Measurements from ENCODE around the gene NAA15. TPM values are rescaled to one million over a fixed set of nuclear protein-coding genes. Genes with fewer than 3 reads are reported as not detected.

NAA15 gene
- total and polyA plus RNA-seq, 8 donors = 4.8 to 55.1 (median 19.0) TPM

DNA sequence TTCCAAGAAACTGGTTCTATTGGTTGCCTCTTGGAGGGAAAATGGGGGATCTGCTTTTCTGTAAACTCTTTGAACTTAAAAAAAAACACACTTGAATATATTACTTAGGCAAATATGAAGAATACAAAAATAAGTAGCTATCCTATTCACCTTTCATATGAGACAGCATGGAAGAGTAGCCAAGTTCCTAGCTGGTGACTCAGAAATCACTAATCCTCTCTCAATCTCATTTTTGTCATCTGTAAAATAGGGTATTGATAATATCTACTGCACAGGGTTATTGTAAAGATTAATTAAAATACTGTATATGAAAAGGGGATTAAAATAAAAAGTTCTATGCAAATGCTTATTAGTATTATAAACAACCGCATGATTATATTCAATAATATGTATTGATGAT, 34.0 kb upstream of the NAA15 start:
- no peak for DNase-seq
- no peak overlapping the region for H3K27ac ChIP-seq
- 93 to 100% (median 98%) methylated on average over 1 of the region's 1 CpG for WGBS, 5 donors

DNA sequence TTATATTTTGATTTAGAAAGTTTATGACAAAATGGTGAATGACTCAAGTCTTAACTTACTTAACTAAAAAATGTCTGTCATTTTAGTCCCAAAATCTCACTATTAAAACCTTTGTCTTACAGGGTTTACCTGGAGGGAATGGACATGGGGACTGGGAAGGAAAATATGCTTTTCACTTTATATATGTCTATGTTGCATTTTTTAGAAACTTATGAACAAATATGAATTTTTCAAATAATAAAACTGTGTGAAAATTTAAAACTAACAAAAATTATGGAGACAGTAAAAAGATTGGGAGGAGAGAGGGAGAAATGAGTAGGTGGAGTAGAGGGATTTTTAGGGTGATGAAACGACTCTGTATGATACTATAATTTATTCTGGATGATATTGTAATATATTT, 27.5 kb upstream of the NAA15 start:
- no peak for DNase-seq
- H3K27ac ChIP-seq = no peak overlapping the region
- peaks cover 0 to under 1% (median under 1%) of the 10 kb centered on the region in 4 donors for H3K4me1 ChIP-seq
- H3K36me3 ChIP-seq = no peaks in the 10 kb centered on the region
- intact Hi-C loops (cut with DNase I; ENCODE audit: low total_unique reads) = no loop called here
- H3K9me3 ChIP-seq = no peaks in the 10 kb centered on the region
- no peak overlapping the region for H3K4me3 ChIP-seq
- TF ChIP-seq POLR2AphosphoS5 (IDR thresholded peaks at IDR 0.05) (no peak), POLR2A (IDR thresholded peaks at IDR 0.05) (no peak), EP300 (IDR thresholded peaks at IDR 0.05) (no peak)
- TF ChIP-seq, protein P1, sequence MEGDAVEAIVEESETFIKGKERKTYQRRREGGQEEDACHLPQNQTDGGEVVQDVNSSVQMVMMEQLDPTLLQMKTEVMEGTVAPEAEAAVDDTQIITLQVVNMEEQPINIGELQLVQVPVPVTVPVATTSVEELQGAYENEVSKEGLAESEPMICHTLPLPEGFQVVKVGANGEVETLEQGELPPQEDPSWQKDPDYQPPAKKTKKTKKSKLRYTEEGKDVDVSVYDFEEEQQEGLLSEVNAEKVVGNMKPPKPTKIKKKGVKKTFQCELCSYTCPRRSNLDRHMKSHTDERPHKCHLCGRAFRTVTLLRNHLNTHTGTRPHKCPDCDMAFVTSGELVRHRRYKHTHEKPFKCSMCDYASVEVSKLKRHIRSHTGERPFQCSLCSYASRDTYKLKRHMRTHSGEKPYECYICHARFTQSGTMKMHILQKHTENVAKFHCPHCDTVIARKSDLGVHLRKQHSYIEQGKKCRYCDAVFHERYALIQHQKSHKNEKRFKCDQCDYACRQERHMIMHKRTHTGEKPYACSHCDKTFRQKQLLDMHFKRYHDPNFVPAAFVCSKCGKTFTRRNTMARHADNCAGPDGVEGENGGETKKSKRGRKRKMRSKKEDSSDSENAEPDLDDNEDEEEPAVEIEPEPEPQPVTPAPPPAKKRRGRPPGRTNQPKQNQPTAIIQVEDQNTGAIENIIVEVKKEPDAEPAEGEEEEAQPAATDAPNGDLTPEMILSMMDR (IDR thresholded peaks at IDR 0.05) = no peak
- peaks cover 0 to 30% (median 5%) of the 10 kb centered on the region in 3 donors for H3K27me3 ChIP-seq
- 82 to 94% (median 89%) methylated on average over 1 of the region's 1 CpG for WGBS, 5 donors

More for the DNA sequence above, 34.0 kb upstream of the NAA15 start:
- TF ChIP-seq, protein P1 (IDR thresholded peaks at IDR 0.05) = no peak
- no peak for TF ChIP-seq POLR2AphosphoS5 (IDR thresholded peaks at IDR 0.05)
- no peak for TF ChIP-seq EP300 (IDR thresholded peaks at IDR 0.05)
- no peak for TF ChIP-seq POLR2A (IDR thresholded peaks at IDR 0.05)
- intact Hi-C loops (cut with DNase I; ENCODE audit: low total_unique reads) = no loop called here
- Histone ChIP-seq H3K27me3 (no peaks in the 10 kb centered on the region), H3K36me3 (no peaks in the 10 kb centered on the region), H3K9me3 (no peaks in the 10 kb centered on the region), H3K4me1 (peaks cover 6 to 21% (median 14%) of the 10 kb centered on the region in 4 donors), H3K4me3 (no peak overlapping the region)

- Histone ChIP-seq H3K9me3 (no peaks in the 10 kb centered on the region), H3K36me3 (no peaks in the 10 kb centered on the region), H3K4me1 (peaks cover 0 to 10% (median 9%) of the 10 kb centered on the region in 4 donors), H3K27ac (no peak overlapping the region), H3K27me3 (peaks cover 0 to 40% (median 15%) of the 10 kb centered on the region in 3 donors), H3K4me3 (no peak overlapping the region)
- TF ChIP-seq, protein P1 (IDR thresholded peaks at IDR 0.05) = no peak
- TF ChIP-seq POLR2AphosphoS5 (IDR thresholded peaks at IDR 0.05) = no peak
- TF ChIP-seq POLR2A (IDR thresholded peaks at IDR 0.05) = no peak
- no peak for TF ChIP-seq EP300 (IDR thresholded peaks at IDR 0.05)
- no peak for DNase-seq
- intact Hi-C loops (cut with DNase I; ENCODE audit: low total_unique reads) = no loop called here
- WGBS, 5 donors = 91 to 100% (median 96%) methylated on average over 1 of the region's 1 CpG
Measured at GRCh38 chr4:139274790-139275189, 26.5 kb upstream of the NAA15 start.

DNA sequence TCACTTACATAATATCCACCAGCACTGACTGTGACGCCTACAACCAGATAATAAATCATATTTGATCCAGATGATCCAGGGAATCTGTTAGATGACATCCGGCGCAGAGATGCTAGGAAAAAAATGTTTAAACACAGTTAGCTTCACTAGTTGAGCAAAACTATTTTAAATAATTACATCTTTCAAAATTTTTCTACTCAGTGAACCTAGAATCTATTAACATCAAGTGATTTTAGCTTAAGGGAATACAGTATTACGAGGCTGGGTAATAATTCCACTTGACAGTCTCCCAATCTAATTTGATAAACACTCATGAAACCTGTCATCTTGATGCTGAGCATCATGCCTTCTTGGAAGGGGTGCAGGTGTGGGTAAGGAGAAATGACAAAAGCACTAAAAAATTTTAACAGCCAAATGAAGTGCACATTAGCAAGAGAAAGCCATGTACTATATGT, 26.0 kb upstream of the NAA15 start:
- Histone ChIP-seq H3K9me3 (no peaks in the 10 kb centered on the region), H3K4me3 (no peak overlapping the region), H3K27ac (no peak overlapping the region), H3K27me3 (peaks cover 0 to 45% (median 20%) of the 10 kb centered on the region in 3 donors), H3K4me1 (peaks cover 0 to 15% (median 14%) of the 10 kb centered on the region in 4 donors), H3K36me3 (no peaks in the 10 kb centered on the region)
- no peak for DNase-seq
- WGBS, 5 donors = 90 to 96% (median 93%) methylated on average over 4 of the region's 4 CpGs
- intact Hi-C loops (cut with DNase I; ENCODE audit: low total_unique reads) = no loop called here
- TF ChIP-seq, protein P1 (IDR thresholded peaks at IDR 0.05) = no peak
- TF ChIP-seq POLR2A (IDR thresholded peaks at IDR 0.05) (no peak), POLR2AphosphoS5 (IDR thresholded peaks at IDR 0.05) (no peak), EP300 (IDR thresholded peaks at IDR 0.05) (no peak)

All from stomach (tissue), 9 donors.